Spleen (tissue), 11 donors: ENCODE data around the gene INPP4B. TPM values are rescaled to one million over a fixed set of nuclear protein-coding genes. Genes with fewer than 3 reads are reported as not detected.

Source experiments
- DNase-seq: peaks from one replicate; pipeline ENCODE4 v3.0.0-alpha.2; 2020
- H3K27ac ChIP-seq, 8 donors: fragments of 200-600 bp; sonication (generic) in 7 of 8; 1 replicate in 4 of 8; 2 replicates in 4 of 8; pipeline versions ENCODE4 v1.5.0 to v1.8.0; 2016 to 2021; ENCODE audit warnings: inconsistent platforms in 4 of 8, mild to moderate bottlenecking in 4 of 8, moderate library complexity in 1 of 8
- H3K27me3 ChIP-seq, 7 donors: fragments of 200-600 bp; sonication (generic) in 6 of 7; replicated peaks in 1 of 7; 1 replicate in 4 of 7; 2 replicates in 3 of 7; pipeline versions ENCODE4 v1.5.0 to v1.8.0; 2016 to 2021; ENCODE audit warnings: inconsistent platforms in 3 of 7, mild to moderate bottlenecking in 1 of 7
- H3K36me3 ChIP-seq, 6 donors: fragments of 200-600 bp; sonication (generic) in 5 of 6; 1 replicate in 4 of 6; 2 replicates in 2 of 6; pipeline versions ENCODE4 v1.5.0 to v1.8.0; 2016 to 2021; ENCODE audit warnings: inconsistent platforms in 2 of 6
- H3K4me1 ChIP-seq, 6 donors: fragments of 200-600 bp; sonication (generic) in 5 of 6; 1 replicate in 3 of 6; 2 replicates in 3 of 6; pipeline versions ENCODE4 v1.5.0 to v1.8.0; 2016 to 2021; ENCODE audit warnings: inconsistent platforms in 3 of 6
- H3K4me3 ChIP-seq, 8 donors: fragments of 200-600 bp; sonication (generic) in 7 of 8; 1 replicate in 4 of 8; 2 replicates in 4 of 8; pipeline versions ENCODE4 v1.5.0 to v1.8.0; 2016 to 2021; ENCODE audit warnings: inconsistent platforms in 4 of 8, mild to moderate bottlenecking in 4 of 8, moderate library complexity in 2 of 8
- H3K9me3 ChIP-seq, 8 donors: fragments of 200-600 bp; sonication (generic) in 7 of 8; 1 replicate in 4 of 8; 2 replicates in 4 of 8; pipeline versions ENCODE4 v1.5.0 to v1.8.0; 2016 to 2021; ENCODE audit warnings: inconsistent platforms in 4 of 8
- POLR2A ChIP-seq, 3 donors: fragments of 450-650 bp; IDR thresholded peaks; one replicate each; pipeline ENCODE4 v1.5.1; 2017; ENCODE audit warnings: antibody characterized with exemption in 3 of 3, mild to moderate bottlenecking in 1 of 3
- POLR2AphosphoS5 ChIP-seq, 3 donors: sonication (generic); formaldehyde crosslinking; IDR thresholded peaks; one replicate each; pipeline ENCODE4 v1.5.1; 2017; ENCODE audit warnings: antibody characterized with exemption in 3 of 3
- WGBS, 5 donors: extraction: QIAGEN DNeasy Blood & Tissue Kit in 3 of 5; methylation state at CpG; one replicate each; pipeline versions ENCODE4 v1.1.5 to v1.1.7; 2013 to 2018; 5-methylcytosine and 5-hydroxymethylcytosine counted together
- intact Hi-C: fragments of 100-400 bp; cut with DNase I; formaldehyde crosslinking; loops from one replicate; pipeline ENCODE4 v1.15.0; 2023; ENCODE audit warnings: low total_unique reads
- polyA plus RNA-seq, 3 donors: library from polyadenylated mRNA; stranded (reverse); fragments of 200-250 nt; gene quantifications; one replicate each; pipeline ENCODE4 v1.2.1, GENCODE V29; 2013
- total RNA-seq, 7 donors: library from RNA; depleted of rRNA in 3 of 7; stranded (reverse); fragments of >200 nt in 3 of 7; fragmentation: NEBNext Ultra II Directional in 4 of 7; extraction: Animal tissue kit (Norgen Biotek cat#: 25700) in 4 of 7; gene quantifications; one replicate each; pipeline versions ENCODE4 v1.1.0 to v1.2.1, GENCODE V29; 2016 to 2021
- TF ChIP-seq, protein P1 (sequence below), 11 experiments: fragments of 200-600 bp in 7 of 11; fragments of 450-650 bp in 4 of 11; sonication (generic) in 4 of 11; IDR thresholded peaks in 8 of 11; conservative IDR thresholded peaks in 3 of 11; 1 replicate in 7 of 11; 2 replicates in 4 of 11; pipeline versions ENCODE4 v1.4.0 to v1.8.0; 2016 to 2021; ENCODE audit warnings: antibody characterized with exemption in 11 of 11, inconsistent platforms in 4 of 11, mild to moderate bottlenecking in 1 of 11
- donor health status: healthy with polysubstance abuse.
- donor health status: DM: no; HTN: no; CAD: no; lungs with moderate emphysema.
- donor health status: DM: no; HTN: no; CAD: no.
- donor health status: Bipolar disorder and iron deficiency.
- donor health status: healthy.
- donor health status: DM: no; HTN: no; CAD: no.
- donor health status: DM: yes; HTN: yes; CAD: no.

The INPP4B gene
- total and polyA plus RNA-seq, 10 donors: 0.78 to 31.6 (median 26.8) TPM

DNA sequence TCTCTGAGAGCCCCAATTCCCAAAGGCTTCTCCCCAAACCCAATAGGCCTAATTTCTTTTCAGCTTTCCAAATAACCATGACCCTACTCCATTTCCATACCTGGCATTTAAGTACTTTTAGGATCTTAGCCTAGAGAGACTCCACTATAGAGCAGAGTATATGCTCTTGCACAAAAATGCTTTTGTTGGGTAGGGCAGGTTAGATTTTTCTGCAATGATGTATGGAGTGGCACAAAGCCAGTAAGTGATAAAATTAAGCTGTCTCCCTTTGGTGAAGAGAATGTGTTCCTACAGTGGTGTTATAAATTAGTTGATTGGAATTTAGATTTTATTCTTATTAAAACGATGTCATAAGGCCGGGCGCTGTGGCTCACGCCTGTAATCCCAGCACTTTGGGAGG lies 124.9 kb downstream of the INPP4B start:
- Histone ChIP-seq H3K27me3 (no peaks in the 10 kb centered on the region), H3K36me3 (no peaks in the 10 kb centered on the region), H3K4me3 (no peak overlapping the region), H3K27ac (no peak overlapping the region), H3K9me3 (peaks cover 0 to 4% (median 0%) of the 10 kb centered on the region in 8 donors), H3K4me1 (no peaks in the 10 kb centered on the region)
- 91 to 97% (median 96%) methylated on average over 4 of the region's 4 CpGs for WGBS, 5 donors
- intact Hi-C loops: no loop called here
- TF ChIP-seq, protein P1, sequence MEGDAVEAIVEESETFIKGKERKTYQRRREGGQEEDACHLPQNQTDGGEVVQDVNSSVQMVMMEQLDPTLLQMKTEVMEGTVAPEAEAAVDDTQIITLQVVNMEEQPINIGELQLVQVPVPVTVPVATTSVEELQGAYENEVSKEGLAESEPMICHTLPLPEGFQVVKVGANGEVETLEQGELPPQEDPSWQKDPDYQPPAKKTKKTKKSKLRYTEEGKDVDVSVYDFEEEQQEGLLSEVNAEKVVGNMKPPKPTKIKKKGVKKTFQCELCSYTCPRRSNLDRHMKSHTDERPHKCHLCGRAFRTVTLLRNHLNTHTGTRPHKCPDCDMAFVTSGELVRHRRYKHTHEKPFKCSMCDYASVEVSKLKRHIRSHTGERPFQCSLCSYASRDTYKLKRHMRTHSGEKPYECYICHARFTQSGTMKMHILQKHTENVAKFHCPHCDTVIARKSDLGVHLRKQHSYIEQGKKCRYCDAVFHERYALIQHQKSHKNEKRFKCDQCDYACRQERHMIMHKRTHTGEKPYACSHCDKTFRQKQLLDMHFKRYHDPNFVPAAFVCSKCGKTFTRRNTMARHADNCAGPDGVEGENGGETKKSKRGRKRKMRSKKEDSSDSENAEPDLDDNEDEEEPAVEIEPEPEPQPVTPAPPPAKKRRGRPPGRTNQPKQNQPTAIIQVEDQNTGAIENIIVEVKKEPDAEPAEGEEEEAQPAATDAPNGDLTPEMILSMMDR (IDR thresholded peaks at IDR 0.05 in 8 of 11, conservative IDR thresholded peaks at IDR 0.05 in 3 of 11): no peak
- TF ChIP-seq POLR2A (IDR thresholded peaks at IDR 0.05) (no peak), POLR2AphosphoS5 (IDR thresholded peaks at IDR 0.05) (no peak)
- DNase-seq: no peak

DNA sequence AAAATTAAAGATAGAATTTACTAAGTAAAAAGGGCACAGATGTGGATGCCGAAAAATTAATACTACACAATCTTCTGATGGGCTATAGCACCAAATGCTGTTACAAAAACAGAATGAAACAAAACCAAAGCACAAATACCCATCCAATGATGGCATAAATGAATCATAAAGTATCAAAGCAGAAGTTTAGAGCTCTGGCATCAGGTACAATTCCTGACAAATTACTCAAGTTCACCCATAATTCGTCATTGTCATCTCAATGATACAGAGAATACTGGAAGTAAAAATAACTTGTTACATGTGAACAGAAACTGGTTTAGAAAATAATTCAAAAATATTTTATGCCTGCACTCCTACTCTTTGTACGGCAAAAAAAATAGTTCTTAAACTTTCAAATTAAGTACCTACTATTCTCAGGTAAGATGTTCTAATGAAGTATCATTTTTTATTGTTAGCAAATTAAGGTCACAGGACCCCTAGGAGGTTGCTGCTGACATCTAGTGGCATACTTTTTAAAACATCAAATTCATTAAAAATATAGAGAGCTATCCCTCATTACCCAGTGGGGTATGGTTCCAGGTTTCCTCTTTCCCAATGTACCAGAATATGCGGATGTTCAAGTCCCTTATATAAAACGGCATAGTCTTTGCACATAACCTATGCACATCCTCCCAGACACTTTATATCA lies 126.1 kb downstream of the INPP4B start:
- TF ChIP-seq, protein P1 (IDR thresholded peaks at IDR 0.05 in 8 of 11, conservative IDR thresholded peaks at IDR 0.05 in 3 of 11): peak in 4 of 11 experiments; percentile 10 to 41 (median 21)
- TF ChIP-seq POLR2A (IDR thresholded peaks at IDR 0.05): no peak
- DNase-seq: no peak
- 52 to 71% (median 53%) methylated on average over 5 of the region's 5 CpGs for WGBS, 5 donors
- H3K36me3 ChIP-seq: no peaks in the 10 kb centered on the region
- intact Hi-C loops: no loop called here
- no peak overlapping the region for H3K4me3 ChIP-seq
- H3K27ac ChIP-seq: no peak overlapping the region
- H3K27me3 ChIP-seq: no peaks in the 10 kb centered on the region
- no peaks in the 10 kb centered on the region for H3K4me1 ChIP-seq
- H3K9me3 ChIP-seq: peaks cover 0 to 4% (median 0%) of the 10 kb centered on the region in 8 donors

- Histone ChIP-seq H3K4me1 (no peaks in the 10 kb centered on the region), H3K27me3 (no peaks in the 10 kb centered on the region), H3K9me3 (peaks cover 0 to 4% (median 0%) of the 10 kb centered on the region in 8 donors), H3K27ac (no peak overlapping the region), H3K36me3 (no peaks in the 10 kb centered on the region), H3K4me3 (no peak overlapping the region)
- TF ChIP-seq, protein P1 (IDR thresholded peaks at IDR 0.05 in 8 of 11, conservative IDR thresholded peaks at IDR 0.05 in 3 of 11): no peak
- TF ChIP-seq POLR2A (IDR thresholded peaks at IDR 0.05): no peak
- TF ChIP-seq POLR2AphosphoS5 (IDR thresholded peaks at IDR 0.05): no peak
- no peak for DNase-seq
- intact Hi-C loops: no loop called here
Measured at GRCh38 chr4:142718981-142719380, 127.1 kb downstream of the INPP4B start.

DNA sequence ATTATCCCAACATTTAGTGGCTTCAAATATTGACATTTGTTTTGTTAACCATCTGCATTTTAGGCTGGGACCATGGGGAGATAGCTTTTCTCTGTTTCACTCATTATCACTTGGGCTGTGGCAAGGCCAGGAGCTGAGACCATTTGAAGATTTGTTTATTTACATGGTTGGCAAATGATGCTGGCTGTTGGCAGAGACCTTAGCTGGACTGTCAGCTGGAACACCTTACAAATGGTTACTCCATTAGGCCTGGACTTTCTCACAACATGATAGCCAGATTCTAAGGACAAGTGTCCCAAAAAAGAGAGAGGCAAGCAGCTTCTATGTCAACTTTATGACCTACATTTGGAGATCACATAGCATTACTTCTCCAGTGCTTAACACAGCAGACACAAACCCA lies 130.4 kb downstream of the INPP4B start:
- Histone ChIP-seq H3K27ac (no peak overlapping the region), H3K4me3 (no peak overlapping the region), H3K9me3 (peaks cover 0 to 4% (median 0%) of the 10 kb centered on the region in 8 donors), H3K27me3 (no peaks in the 10 kb centered on the region), H3K4me1 (no peaks in the 10 kb centered on the region), H3K36me3 (no peaks in the 10 kb centered on the region)
- TF ChIP-seq POLR2AphosphoS5 (IDR thresholded peaks at IDR 0.05): no peak
- TF ChIP-seq POLR2A (IDR thresholded peaks at IDR 0.05): no peak
- TF ChIP-seq, protein P1 (IDR thresholded peaks at IDR 0.05 in 8 of 11, conservative IDR thresholded peaks at IDR 0.05 in 3 of 11): no peak
- intact Hi-C loops: no loop called here
- no peak for DNase-seq
